Upper lobe of right lung (tissue), 1 donor: ENCODE results near the gene MESP1. TPM values are rescaled to one million over a fixed set of nuclear protein-coding genes. Genes with fewer than 3 reads are reported as not detected.
"Not testable (repeated sequence)": the region's sequence is repeated elsewhere in the genome, so short reads cannot be mapped to it uniquely, and the experiment has no call there.

Experiments
- ATAC-seq: fragments of 200-7000 bp; cut with Tn5 transposase; one replicate; pipeline ENCODE4 v1.9.1; 2020; ENCODE audit warnings: mild to moderate bottlenecking, moderate library complexity
- DNase-seq: peaks from one replicate; pipeline ENCODE4 v3.0.0-alpha.2; 2020
- H3K27ac ChIP-seq: fragments of 200-600 bp; one replicate; pipeline ENCODE4 v1.8.0; 2022
- H3K27me3 ChIP-seq: fragments of 200-600 bp; one replicate; pipeline ENCODE4 v1.8.0; 2022; ENCODE audit warnings: mild to moderate bottlenecking
- H3K36me3 ChIP-seq: fragments of 200-600 bp; one replicate; pipeline ENCODE4 v1.8.0; 2022
- H3K4me1 ChIP-seq: fragments of 200-600 bp; one replicate; pipeline ENCODE4 v1.8.0; 2022
- H3K4me3 ChIP-seq: fragments of 200-600 bp; one replicate; pipeline ENCODE4 v1.8.0; 2022; ENCODE audit warnings: mild to moderate bottlenecking
- H3K9me3 ChIP-seq: fragments of 200-600 bp; one replicate; pipeline ENCODE4 v1.8.0; 2022
- intact Hi-C: fragments of 100-400 bp; cut with DNase I; formaldehyde crosslinking; loops from one replicate; pipeline ENCODE4 v1.11.0; 2022
- total RNA-seq: library from RNA; stranded (reverse); fragmentation: NEBNext Ultra II Directional; extraction: Animal tissue kit (Norgen Biotek cat#: 25700); gene quantifications from one replicate; pipeline ENCODE4 v1.2.1, GENCODE V29; 2021
- TF ChIP-seq, protein P1 (sequence below): fragments of 200-600 bp; IDR thresholded peaks from one replicate; pipeline ENCODE4 v1.8.0; 2022; ENCODE audit warnings: antibody characterized with exemption
- donor health status: DM: no; HTN: yes; CAD: no; lungs with severe emphysema.

MESP1 gene
- total RNA-seq, 1 donor from 2014 or later, result 4.9 TPM

- no peak for ATAC-seq
- TF ChIP-seq, protein P1, sequence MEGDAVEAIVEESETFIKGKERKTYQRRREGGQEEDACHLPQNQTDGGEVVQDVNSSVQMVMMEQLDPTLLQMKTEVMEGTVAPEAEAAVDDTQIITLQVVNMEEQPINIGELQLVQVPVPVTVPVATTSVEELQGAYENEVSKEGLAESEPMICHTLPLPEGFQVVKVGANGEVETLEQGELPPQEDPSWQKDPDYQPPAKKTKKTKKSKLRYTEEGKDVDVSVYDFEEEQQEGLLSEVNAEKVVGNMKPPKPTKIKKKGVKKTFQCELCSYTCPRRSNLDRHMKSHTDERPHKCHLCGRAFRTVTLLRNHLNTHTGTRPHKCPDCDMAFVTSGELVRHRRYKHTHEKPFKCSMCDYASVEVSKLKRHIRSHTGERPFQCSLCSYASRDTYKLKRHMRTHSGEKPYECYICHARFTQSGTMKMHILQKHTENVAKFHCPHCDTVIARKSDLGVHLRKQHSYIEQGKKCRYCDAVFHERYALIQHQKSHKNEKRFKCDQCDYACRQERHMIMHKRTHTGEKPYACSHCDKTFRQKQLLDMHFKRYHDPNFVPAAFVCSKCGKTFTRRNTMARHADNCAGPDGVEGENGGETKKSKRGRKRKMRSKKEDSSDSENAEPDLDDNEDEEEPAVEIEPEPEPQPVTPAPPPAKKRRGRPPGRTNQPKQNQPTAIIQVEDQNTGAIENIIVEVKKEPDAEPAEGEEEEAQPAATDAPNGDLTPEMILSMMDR, result no peak
These were observed 43.7 kb upstream of the MESP1 start for GRCh38 chr15:89794627-89795241.

GRCh38 chr15:89792106-89792805 lies 41.2 kb upstream of the MESP1 start:
- Histone ChIP-seq H3K36me3 (no peaks in the 10 kb centered on the region), H3K9me3 (no peaks in the 10 kb centered on the region), H3K27ac (no peak overlapping the region), H3K4me3 (no peak overlapping the region), H3K27me3 (no peaks in the 10 kb centered on the region), H3K4me1 (peaks cover 5% of the 10 kb centered on the region)
- ATAC-seq (peak; percentile 38), DNase-seq (no peak)
- TF ChIP-seq, protein P1, result no peak
- intact Hi-C loops, result no loop called here

More at GRCh38 chr15:89794627-89795241, 43.7 kb upstream of the MESP1 start:
- no peak for DNase-seq
- H3K36me3 ChIP-seq, result no peaks in the 10 kb centered on the region
- peaks cover 5% of the 10 kb centered on the region for H3K4me1 ChIP-seq
- no peaks in the 10 kb centered on the region for H3K27me3 ChIP-seq
- no peaks in the 10 kb centered on the region for H3K9me3 ChIP-seq
- no peak overlapping the region for H3K27ac ChIP-seq
- H3K4me3 ChIP-seq, result no peak overlapping the region
- intact Hi-C loops, result no loop called here

DNA sequence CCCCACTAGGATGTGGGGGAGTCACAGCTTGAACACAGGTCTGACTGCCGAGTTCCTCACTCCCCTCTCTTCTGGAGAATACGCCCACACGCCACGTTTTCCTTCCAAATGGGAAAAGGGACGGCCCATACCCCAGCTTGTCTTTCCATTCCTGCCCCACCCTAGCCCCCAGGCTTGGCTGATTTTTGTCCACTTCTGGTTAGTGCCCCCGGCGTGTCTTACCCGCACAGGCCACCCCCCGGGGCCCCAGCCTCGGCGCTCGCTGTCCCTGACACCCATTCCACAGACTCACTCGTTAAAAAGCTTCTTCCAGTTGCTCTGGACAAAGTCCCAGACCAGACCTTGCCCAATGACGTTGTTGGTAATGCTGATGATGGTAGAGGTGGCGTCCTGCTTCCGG lies 39.6 kb upstream of the MESP1 start:
- no peaks in the 10 kb centered on the region for H3K9me3 ChIP-seq
- TF ChIP-seq, protein P1, result no peak
- DNase-seq, result no peak

GRCh38 chr15:89790206-89790605 lies 39.2 kb upstream of the MESP1 start:
- ATAC-seq (no peak), DNase-seq (no peak)
- Histone ChIP-seq H3K9me3 (no peaks in the 10 kb centered on the region), H3K4me3 (no peak overlapping the region), H3K4me1 (peaks cover 5% of the 10 kb centered on the region), H3K36me3 (no peaks in the 10 kb centered on the region), H3K27me3 (no peaks in the 10 kb centered on the region), H3K27ac (no peak overlapping the region)
- TF ChIP-seq, protein P1, result no peak
- intact Hi-C loops, result no loop called here

More for the DNA sequence above, 39.6 kb upstream of the MESP1 start:
- intact Hi-C loops, result no loop called here
- Histone ChIP-seq H3K36me3 (no peaks in the 10 kb centered on the region), H3K27ac (no peak overlapping the region), H3K4me3 (no peak overlapping the region), H3K27me3 (no peaks in the 10 kb centered on the region), H3K4me1 (peaks cover 5% of the 10 kb centered on the region)
- no peak for ATAC-seq

DNA sequence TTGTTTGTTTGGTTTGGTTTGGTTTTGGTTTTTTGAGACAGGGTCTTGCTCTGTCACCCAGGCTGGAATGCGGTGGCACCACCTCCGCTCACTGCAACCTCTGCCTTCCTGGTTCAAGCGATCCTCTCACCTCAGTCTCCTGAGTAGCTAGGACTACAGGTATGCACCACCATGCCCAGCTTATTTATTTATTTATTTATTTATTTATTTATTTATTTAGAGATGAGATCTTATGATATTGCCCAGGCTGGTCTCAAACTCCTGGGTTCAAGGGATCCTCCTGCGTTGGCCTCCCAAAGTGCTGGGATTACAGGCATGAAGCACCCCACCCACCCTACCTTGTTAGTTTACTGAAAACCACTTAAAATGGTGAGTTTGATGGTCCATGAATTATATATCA lies 37.5 kb upstream of the MESP1 start:
- DNase-seq, H3K36me3 ChIP-seq, intact Hi-C loops, H3K27me3 ChIP-seq, H3K9me3 ChIP-seq, ATAC-seq, H3K4me3 ChIP-seq, H3K4me1 ChIP-seq, H3K27ac ChIP-seq: not testable (repeated sequence)

DNA sequence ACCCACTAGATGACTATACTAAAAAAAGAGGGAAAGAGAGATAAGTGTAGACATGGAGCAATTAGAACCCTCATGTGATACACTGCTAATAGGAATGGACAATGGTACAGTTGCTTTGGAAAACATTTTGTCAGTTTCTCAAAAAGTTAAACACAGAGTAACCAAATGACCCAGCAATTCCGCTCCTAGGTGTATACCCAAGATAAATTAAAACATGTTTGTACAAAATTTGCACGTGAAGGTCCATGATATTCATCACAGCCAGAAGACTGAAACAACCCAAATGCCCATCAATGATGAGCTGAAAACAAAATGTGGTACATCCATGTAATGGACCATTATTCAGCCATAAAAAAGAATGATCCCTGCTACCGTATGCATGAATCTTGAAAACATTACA lies 36.9 kb upstream of the MESP1 start:
- Histone ChIP-seq H3K36me3 (no peaks in the 10 kb centered on the region), H3K27ac (no peak overlapping the region), H3K4me1 (no peaks in the 10 kb centered on the region), H3K9me3 (no peaks in the 10 kb centered on the region), H3K27me3 (no peaks in the 10 kb centered on the region), H3K4me3 (no peak overlapping the region)
- TF ChIP-seq, protein P1, result no peak
- ATAC-seq, result no peak
- DNase-seq, result no peak
- intact Hi-C loops, result no loop called here
